ENCODE data around the gene GAS2L2.

DNA sequence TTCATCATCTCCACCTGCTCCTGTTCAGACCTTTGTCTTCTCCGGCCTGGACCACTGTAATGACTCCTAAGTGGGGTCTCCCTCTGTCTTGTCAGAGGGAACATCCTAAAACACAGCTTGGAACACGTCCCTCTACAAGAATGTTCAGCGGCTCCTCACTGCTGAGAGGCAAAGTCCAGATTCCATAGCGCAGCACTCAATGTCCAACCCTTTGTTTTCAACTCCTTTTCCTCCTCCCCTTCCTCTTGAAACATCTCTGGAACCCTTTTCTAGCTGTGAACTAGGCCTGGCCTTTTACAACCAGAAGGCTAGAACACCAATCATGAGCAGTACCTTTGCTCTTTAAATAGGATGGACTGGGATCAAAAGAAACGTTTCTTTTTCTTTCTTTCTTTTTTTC is 8.6 kb upstream of the GAS2L2 start:
- TF ChIP-seq CTCF (IDR thresholded peaks at IDR 0.05) (no peak), POLR2AphosphoS5 (IDR thresholded peaks at IDR 0.05) (no peak), POLR2A (IDR thresholded peaks at IDR 0.05) (no peak)

Data from prostate gland (tissue), 2 donors.